Measurements from ENCODE around the gene GLYATL1B. TPM values are rescaled to one million over a fixed set of nuclear protein-coding genes. Genes with fewer than 3 reads are reported as not detected.

GLYATL1B gene
- total RNA-seq, 1 experiment from 2014 or later = not detected

DNA sequence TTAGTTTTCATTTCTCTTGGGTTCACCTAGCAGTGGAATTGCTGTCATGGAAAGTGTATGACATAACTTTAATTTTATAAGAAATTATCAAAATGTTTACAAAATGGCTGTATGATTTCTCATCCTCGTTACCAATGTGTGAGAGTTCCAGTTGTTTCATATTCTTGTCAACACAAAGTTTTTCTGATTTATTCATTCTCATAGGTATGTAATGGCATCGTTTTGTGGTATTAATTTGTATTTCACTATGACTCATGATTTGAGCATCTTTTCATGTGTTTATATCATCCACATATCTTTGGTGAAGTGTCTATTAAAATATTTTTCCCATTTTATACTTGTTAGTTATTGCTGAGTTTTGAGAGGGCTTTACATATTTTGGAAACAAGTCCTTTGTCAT is 26.4 kb downstream of the GLYATL1B start:
- no peaks in the 10 kb centered on the region for H3K9me3 ChIP-seq (ENCODE audit: control insufficient read depth, insufficient read depth, low read depth, low read length)
- in situ Hi-C loops (cut with HindIII; ENCODE audit: low pct_unique_long_range_greater_than_20kb, low sequenced_read_pairs) = no loop called here
- DNase-seq (ENCODE audit: low read depth, low spot score) (no peak), ATAC-seq (no peak)
- POLR2A ChIA-PET = no interaction called here
- H3K27me3 ChIP-seq (ENCODE audit: control insufficient read depth, insufficient read depth, low read length) = no peaks in the 10 kb centered on the region
- no peak overlapping the region for H3K4me3 ChIP-seq (ENCODE audit: low read depth in 2 of 2, low read length in 2 of 2)
- H3K27ac ChIP-seq (ENCODE audit: low read length) = no peak overlapping the region
- H3K36me3 ChIP-seq (ENCODE audit: control insufficient read depth, insufficient read depth, low read length) = no peaks in the 10 kb centered on the region; the same call in 1 of the 2 replicates
- CTCF ChIA-PET = no interaction called here
- no TSS peak for BruUV-seq (replicated peaks)
- intact Hi-C loops (cut with micrococcal nuclease; ENCODE audit: unreplicated experiment) = no loop called here
- peaks cover 7% of the 10 kb centered on the region for H3K4me1 ChIP-seq (ENCODE audit: control insufficient read depth, insufficient read depth, low read length)
- TF ChIP-seq, protein P1, sequence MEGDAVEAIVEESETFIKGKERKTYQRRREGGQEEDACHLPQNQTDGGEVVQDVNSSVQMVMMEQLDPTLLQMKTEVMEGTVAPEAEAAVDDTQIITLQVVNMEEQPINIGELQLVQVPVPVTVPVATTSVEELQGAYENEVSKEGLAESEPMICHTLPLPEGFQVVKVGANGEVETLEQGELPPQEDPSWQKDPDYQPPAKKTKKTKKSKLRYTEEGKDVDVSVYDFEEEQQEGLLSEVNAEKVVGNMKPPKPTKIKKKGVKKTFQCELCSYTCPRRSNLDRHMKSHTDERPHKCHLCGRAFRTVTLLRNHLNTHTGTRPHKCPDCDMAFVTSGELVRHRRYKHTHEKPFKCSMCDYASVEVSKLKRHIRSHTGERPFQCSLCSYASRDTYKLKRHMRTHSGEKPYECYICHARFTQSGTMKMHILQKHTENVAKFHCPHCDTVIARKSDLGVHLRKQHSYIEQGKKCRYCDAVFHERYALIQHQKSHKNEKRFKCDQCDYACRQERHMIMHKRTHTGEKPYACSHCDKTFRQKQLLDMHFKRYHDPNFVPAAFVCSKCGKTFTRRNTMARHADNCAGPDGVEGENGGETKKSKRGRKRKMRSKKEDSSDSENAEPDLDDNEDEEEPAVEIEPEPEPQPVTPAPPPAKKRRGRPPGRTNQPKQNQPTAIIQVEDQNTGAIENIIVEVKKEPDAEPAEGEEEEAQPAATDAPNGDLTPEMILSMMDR (IDR thresholded peaks at IDR 0.05) = no peak
- no peak for TF ChIP-seq SIN3A (IDR thresholded peaks at IDR 0.05; ENCODE audit: borderline replicate concordance, insufficient read depth, low read depth, low read length)
- TF ChIP-seq, protein P2, sequence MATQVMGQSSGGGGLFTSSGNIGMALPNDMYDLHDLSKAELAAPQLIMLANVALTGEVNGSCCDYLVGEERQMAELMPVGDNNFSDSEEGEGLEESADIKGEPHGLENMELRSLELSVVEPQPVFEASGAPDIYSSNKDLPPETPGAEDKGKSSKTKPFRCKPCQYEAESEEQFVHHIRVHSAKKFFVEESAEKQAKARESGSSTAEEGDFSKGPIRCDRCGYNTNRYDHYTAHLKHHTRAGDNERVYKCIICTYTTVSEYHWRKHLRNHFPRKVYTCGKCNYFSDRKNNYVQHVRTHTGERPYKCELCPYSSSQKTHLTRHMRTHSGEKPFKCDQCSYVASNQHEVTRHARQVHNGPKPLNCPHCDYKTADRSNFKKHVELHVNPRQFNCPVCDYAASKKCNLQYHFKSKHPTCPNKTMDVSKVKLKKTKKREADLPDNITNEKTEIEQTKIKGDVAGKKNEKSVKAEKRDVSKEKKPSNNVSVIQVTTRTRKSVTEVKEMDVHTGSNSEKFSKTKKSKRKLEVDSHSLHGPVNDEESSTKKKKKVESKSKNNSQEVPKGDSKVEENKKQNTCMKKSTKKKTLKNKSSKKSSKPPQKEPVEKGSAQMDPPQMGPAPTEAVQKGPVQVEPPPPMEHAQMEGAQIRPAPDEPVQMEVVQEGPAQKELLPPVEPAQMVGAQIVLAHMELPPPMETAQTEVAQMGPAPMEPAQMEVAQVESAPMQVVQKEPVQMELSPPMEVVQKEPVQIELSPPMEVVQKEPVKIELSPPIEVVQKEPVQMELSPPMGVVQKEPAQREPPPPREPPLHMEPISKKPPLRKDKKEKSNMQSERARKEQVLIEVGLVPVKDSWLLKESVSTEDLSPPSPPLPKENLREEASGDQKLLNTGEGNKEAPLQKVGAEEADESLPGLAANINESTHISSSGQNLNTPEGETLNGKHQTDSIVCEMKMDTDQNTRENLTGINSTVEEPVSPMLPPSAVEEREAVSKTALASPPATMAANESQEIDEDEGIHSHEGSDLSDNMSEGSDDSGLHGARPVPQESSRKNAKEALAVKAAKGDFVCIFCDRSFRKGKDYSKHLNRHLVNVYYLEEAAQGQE (IDR thresholded peaks at IDR 0.05; ENCODE audit: insufficient read depth in 1 of 2, low read depth in 2 of 2, low read length in 1 of 2) = no peak
- no peak for TF ChIP-seq TCF7L2 (IDR thresholded peaks at IDR 0.05; ENCODE audit: low read depth, low read length)
- no peak for TF ChIP-seq POLR2AphosphoS5 (IDR thresholded peaks at IDR 0.05; ENCODE audit: low read depth, low read length)

DNA sequence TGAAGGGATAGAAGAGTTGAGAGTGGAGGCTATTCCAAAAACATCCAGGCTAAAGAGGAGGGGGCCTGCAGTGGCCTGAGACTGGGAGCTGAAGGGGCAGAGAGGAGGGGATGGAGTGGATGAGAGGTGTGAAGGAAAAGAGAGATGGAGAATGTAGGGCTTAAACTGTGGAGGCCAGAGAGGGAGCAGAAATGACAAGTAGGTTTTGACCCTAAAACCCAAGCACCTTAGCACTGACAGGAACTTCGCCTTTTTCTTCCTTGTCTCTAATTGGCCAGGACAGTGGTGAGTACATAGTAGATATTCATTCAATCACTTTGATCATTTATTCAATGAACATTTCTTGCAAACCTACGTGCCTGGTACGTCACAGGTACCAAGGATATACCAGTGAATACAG is 28.2 kb downstream of the GLYATL1B start:
- ATAC-seq = no peak
- Histone ChIP-seq H3K27me3 (ENCODE audit: control insufficient read depth, insufficient read depth, low read length) (no peaks in the 10 kb centered on the region), H3K27ac (ENCODE audit: low read length) (no peak overlapping the region), H3K36me3 (ENCODE audit: control insufficient read depth, insufficient read depth, low read length) (no peaks in the 10 kb centered on the region; the same call in 1 of the 2 replicates), H3K4me1 (ENCODE audit: control insufficient read depth, insufficient read depth, low read length) (no peaks in the 10 kb centered on the region), H3K4me3 (ENCODE audit: low read depth in 2 of 2, low read length in 2 of 2) (no peak overlapping the region), H3K9me3 (ENCODE audit: control insufficient read depth, insufficient read depth, low read depth, low read length) (peaks cover 13% of the 10 kb centered on the region; the same call in 1 of the 2 replicates)
- ChIA-PET POLR2A (no interaction called here), CTCF (no interaction called here)
- intact Hi-C loops (cut with micrococcal nuclease; ENCODE audit: unreplicated experiment) = no loop called here
- in situ Hi-C loops (cut with HindIII; ENCODE audit: low pct_unique_long_range_greater_than_20kb, low sequenced_read_pairs) = no loop called here
- no peak for DNase-seq (ENCODE audit: low read depth, low spot score)
- no peak for TF ChIP-seq POLR2AphosphoS5 (IDR thresholded peaks at IDR 0.05; ENCODE audit: low read depth, low read length)
- TF ChIP-seq, protein P1 (IDR thresholded peaks at IDR 0.05) = no peak
- TF ChIP-seq TCF7L2 (IDR thresholded peaks at IDR 0.05; ENCODE audit: low read depth, low read length) = no peak
- TF ChIP-seq SIN3A (IDR thresholded peaks at IDR 0.05; ENCODE audit: borderline replicate concordance, insufficient read depth, low read depth, low read length) = no peak
- BruUV-seq (replicated peaks) = no TSS peak

Data from Panc1 (cell line).